HEK293 (cell line): ENCODE measurements around the gene GARIN5A.

ENCODE experiments used
- CTCF ChIA-PET: fragments of 350-600 bp; formaldehyde crosslinking; extraction: SDS; loops from one replicate; lab custom pipeline; 2021; ENCODE audit warnings: antibody characterized with exemption; lab: Yijun Ruan, JAX
- POLR2A ChIA-PET: fragments of 300-600 bp; formaldehyde crosslinking; extraction: SDS; loops from one replicate; lab custom pipeline; 2020; ENCODE audit warnings: antibody characterized with exemption, inconsistent platforms; lab: Yijun Ruan, JAX
- H3K27ac ChIP-seq: fragments of 200-500 bp; sonication (Bioruptor generic); 2 replicates; pipeline ENCODE4 v1.5.1; 2014; ENCODE audit warnings: low read depth, low read length, control low read depth, inconsistent platforms; ENCODE audit errors: extremely low read depth
- H3K36me3 ChIP-seq, 2 experiments: fragments of 200-500 bp in 1 of 2; sonication (Bioruptor generic) in 1 of 2; 1 replicate in 1 of 2; 2 replicates in 1 of 2; pipeline ENCODE4 v1.5.1; 2014 to 2017; ENCODE audit warnings: inconsistent platforms in 2 of 2, low read length in 2 of 2; ENCODE audit not compliant: control insufficient read depth in 2 of 2, insufficient read depth in 1 of 2
- H3K4me1 ChIP-seq: fragments of 200-500 bp; sonication (Bioruptor generic); 2 replicates; pipeline ENCODE4 v1.5.1; 2014; ENCODE audit warnings: mild to moderate bottlenecking, low read length, inconsistent platforms; ENCODE audit not compliant: control insufficient read depth, insufficient read depth
- H3K4me3 ChIP-seq: 2 replicates; pipeline ENCODE4 v1.5.1; 2011; ENCODE audit warnings: low read depth, mild to moderate bottlenecking, control low read depth, low read length, moderate library complexity
- H3K9me3 ChIP-seq: fragments of 200-500 bp; sonication (Bioruptor generic); 2 replicates; pipeline ENCODE4 v1.5.1; 2014; ENCODE audit warnings: low read depth, low read length, inconsistent platforms; ENCODE audit not compliant: control insufficient read depth, insufficient read depth
- EGR2 ChIP-seq: fragments of 450-650 bp; formaldehyde crosslinking; IDR thresholded peaks from 2 replicates; pipeline ENCODE4 v1.5.1; 2016; ENCODE audit warnings: low read depth, missing biosample characterization, missing genetic modification characterization
- IKZF3 ChIP-seq: fragments of 450-650 bp; IDR thresholded peaks from 2 replicates; pipeline ENCODE4 v1.5.0; 2018; ENCODE audit warnings: missing biosample characterization, mild to moderate bottlenecking, missing genetic modification characterization, moderate library complexity
- MEIS1 ChIP-seq: sonication (generic); formaldehyde crosslinking; IDR thresholded peaks from 2 replicates; pipeline ENCODE4 v1.8.1; 2022; ENCODE audit warnings: missing genetic modification reagents, mild to moderate bottlenecking, borderline replicate concordance
- MYNN ChIP-seq: fragments of 450-650 bp; formaldehyde crosslinking; IDR thresholded peaks from 2 replicates; pipeline ENCODE4 v1.5.1; 2016; ENCODE audit warnings: missing biosample characterization, missing genetic modification characterization, borderline replicate concordance
- YY2 ChIP-seq: fragments of 450-650 bp; formaldehyde crosslinking; IDR thresholded peaks from 2 replicates; pipeline ENCODE4 v1.5.1; 2016; ENCODE audit warnings: missing biosample characterization, missing genetic modification characterization
- ZNF10 ChIP-seq: fragments of 450-650 bp; formaldehyde crosslinking; IDR thresholded peaks from 2 replicates; pipeline ENCODE4 v1.5.1; 2017; ENCODE audit warnings: missing biosample characterization, missing genetic modification characterization
- ZNF239 ChIP-seq: fragments of 450-650 bp; formaldehyde crosslinking; IDR thresholded peaks from 2 replicates; pipeline ENCODE4 v1.5.1; 2016; ENCODE audit warnings: missing biosample characterization, missing genetic modification characterization
- ZNF302 ChIP-seq: fragments of 450-650 bp; formaldehyde crosslinking; IDR thresholded peaks from 2 replicates; pipeline ENCODE4 v1.5.1; 2016; ENCODE audit warnings: missing biosample characterization, missing genetic modification characterization, low read depth
- ZNF433 ChIP-seq: fragments of 450-650 bp; formaldehyde crosslinking; IDR thresholded peaks from 2 replicates; pipeline ENCODE4 v1.5.1; 2016; ENCODE audit warnings: missing biosample characterization, missing genetic modification characterization, low read depth
- ZNF514 ChIP-seq: fragments of 450-650 bp; formaldehyde crosslinking; IDR thresholded peaks from 2 replicates; pipeline ENCODE4 v1.5.1; 2016; ENCODE audit warnings: missing biosample characterization, missing genetic modification characterization
- ZNF585B ChIP-seq: fragments of 450-650 bp; formaldehyde crosslinking; IDR thresholded peaks from 2 replicates; pipeline ENCODE4 v1.5.1; 2016; ENCODE audit warnings: missing biosample characterization, missing genetic modification characterization
- ZNF610 ChIP-seq: fragments of 450-650 bp; formaldehyde crosslinking; IDR thresholded peaks from 2 replicates; pipeline ENCODE4 v1.5.1; 2016; ENCODE audit warnings: missing biosample characterization, missing genetic modification characterization, borderline replicate concordance
- ZNF629 ChIP-seq: fragments of 450-650 bp; formaldehyde crosslinking; IDR thresholded peaks from 2 replicates; pipeline ENCODE4 v1.5.1; 2017; ENCODE audit warnings: missing biosample characterization, missing genetic modification characterization
- ZNF768 ChIP-seq: fragments of 450-650 bp; formaldehyde crosslinking; IDR thresholded peaks from 2 replicates; pipeline ENCODE4 v1.5.1; 2018; ENCODE audit warnings: missing biosample characterization, mild to moderate bottlenecking, missing genetic modification characterization
- TF ChIP-seq, protein P1 (sequence below): fragments of 450-650 bp; formaldehyde crosslinking; IDR thresholded peaks from 2 replicates; pipeline ENCODE4 v1.5.1; 2017; ENCODE audit warnings: missing biosample characterization, missing genetic modification characterization
- TF ChIP-seq, protein P2 (sequence below): fragments of 450-650 bp; formaldehyde crosslinking; IDR thresholded peaks from 2 replicates; pipeline ENCODE4 v1.5.1; 2016; ENCODE audit warnings: missing biosample characterization, missing genetic modification characterization, borderline replicate concordance
- TF ChIP-seq, protein P3 (sequence below): fragments of 450-650 bp; formaldehyde crosslinking; IDR thresholded peaks from 2 replicates; pipeline ENCODE4 v1.5.1; 2017; ENCODE audit warnings: missing biosample characterization, mild to moderate bottlenecking, missing genetic modification characterization, moderate library complexity
- TF ChIP-seq, protein P4 (sequence below): fragments of 450-650 bp; formaldehyde crosslinking; optimal IDR thresholded peaks from 2 replicates; pipeline ENCODE3; 2016; ENCODE audit warnings: missing biosample characterization, mild to moderate bottlenecking, missing genetic modification characterization

Gene GARIN5A

DNA sequence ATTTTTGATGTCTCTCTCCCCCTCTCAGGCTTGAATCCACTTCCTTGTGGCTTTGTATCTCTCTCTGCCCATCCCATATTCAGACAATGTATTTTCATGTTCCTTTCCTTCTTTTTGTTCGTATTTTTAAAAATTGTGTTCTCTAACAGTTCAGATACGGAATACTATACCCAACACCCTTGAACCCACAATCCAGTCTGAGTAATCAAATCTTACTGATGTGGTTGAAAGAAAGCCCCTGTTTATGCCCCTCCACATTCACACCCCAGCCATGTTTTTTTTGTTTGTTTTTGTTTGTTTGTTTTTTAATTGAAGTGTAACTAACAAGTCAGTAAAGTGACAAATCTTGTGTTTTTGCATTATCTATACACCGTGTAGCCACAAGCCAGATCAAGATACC is 56.5 kb downstream of the GARIN5A start:
- ChIA-PET CTCF (no interaction called here), POLR2A (interaction anchor here (0.6 kb wide), 1 partner anchor 31 kb away, joined by 3 read pairs; no protein-coding TSS in a partner anchor)
- Histone ChIP-seq H3K4me3 (no peak overlapping the region), H3K27ac (no peak overlapping the region), H3K36me3 (peaks cover 3 to 6% of the 10 kb centered on the region in 2 experiments; a peak in 2 of 3 replicates), H3K4me1 (no peaks in the 10 kb centered on the region), H3K9me3 (no peaks in the 10 kb centered on the region)
- TF ChIP-seq ZNF585B, result no peak
- TF ChIP-seq ZNF514 (tag by site-specific recombination), result no peak
- no peak for TF ChIP-seq EGR2 (tag by site-specific recombination)
- TF ChIP-seq, protein P1, sequence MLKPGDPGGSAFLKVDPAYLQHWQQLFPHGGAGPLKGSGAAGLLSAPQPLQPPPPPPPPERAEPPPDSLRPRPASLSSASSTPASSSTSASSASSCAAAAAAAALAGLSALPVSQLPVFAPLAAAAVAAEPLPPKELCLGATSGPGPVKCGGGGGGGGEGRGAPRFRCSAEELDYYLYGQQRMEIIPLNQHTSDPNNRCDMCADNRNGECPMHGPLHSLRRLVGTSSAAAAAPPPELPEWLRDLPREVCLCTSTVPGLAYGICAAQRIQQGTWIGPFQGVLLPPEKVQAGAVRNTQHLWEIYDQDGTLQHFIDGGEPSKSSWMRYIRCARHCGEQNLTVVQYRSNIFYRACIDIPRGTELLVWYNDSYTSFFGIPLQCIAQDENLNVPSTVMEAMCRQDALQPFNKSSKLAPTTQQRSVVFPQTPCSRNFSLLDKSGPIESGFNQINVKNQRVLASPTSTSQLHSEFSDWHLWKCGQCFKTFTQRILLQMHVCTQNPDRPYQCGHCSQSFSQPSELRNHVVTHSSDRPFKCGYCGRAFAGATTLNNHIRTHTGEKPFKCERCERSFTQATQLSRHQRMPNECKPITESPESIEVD (tag by site-specific recombination), result no peak
- TF ChIP-seq, protein P2, sequence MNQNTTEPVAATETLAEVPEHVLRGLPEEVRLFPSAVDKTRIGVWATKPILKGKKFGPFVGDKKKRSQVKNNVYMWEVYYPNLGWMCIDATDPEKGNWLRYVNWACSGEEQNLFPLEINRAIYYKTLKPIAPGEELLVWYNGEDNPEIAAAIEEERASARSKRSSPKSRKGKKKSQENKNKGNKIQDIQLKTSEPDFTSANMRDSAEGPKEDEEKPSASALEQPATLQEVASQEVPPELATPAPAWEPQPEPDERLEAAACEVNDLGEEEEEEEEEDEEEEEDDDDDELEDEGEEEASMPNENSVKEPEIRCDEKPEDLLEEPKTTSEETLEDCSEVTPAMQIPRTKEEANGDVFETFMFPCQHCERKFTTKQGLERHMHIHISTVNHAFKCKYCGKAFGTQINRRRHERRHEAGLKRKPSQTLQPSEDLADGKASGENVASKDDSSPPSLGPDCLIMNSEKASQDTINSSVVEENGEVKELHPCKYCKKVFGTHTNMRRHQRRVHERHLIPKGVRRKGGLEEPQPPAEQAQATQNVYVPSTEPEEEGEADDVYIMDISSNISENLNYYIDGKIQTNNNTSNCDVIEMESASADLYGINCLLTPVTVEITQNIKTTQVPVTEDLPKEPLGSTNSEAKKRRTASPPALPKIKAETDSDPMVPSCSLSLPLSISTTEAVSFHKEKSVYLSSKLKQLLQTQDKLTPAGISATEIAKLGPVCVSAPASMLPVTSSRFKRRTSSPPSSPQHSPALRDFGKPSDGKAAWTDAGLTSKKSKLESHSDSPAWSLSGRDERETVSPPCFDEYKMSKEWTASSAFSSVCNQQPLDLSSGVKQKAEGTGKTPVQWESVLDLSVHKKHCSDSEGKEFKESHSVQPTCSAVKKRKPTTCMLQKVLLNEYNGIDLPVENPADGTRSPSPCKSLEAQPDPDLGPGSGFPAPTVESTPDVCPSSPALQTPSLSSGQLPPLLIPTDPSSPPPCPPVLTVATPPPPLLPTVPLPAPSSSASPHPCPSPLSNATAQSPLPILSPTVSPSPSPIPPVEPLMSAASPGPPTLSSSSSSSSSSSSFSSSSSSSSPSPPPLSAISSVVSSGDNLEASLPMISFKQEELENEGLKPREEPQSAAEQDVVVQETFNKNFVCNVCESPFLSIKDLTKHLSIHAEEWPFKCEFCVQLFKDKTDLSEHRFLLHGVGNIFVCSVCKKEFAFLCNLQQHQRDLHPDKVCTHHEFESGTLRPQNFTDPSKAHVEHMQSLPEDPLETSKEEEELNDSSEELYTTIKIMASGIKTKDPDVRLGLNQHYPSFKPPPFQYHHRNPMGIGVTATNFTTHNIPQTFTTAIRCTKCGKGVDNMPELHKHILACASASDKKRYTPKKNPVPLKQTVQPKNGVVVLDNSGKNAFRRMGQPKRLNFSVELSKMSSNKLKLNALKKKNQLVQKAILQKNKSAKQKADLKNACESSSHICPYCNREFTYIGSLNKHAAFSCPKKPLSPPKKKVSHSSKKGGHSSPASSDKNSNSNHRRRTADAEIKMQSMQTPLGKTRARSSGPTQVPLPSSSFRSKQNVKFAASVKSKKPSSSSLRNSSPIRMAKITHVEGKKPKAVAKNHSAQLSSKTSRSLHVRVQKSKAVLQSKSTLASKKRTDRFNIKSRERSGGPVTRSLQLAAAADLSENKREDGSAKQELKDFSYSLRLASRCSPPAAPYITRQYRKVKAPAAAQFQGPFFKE (tag by site-specific recombination), result no peak
- TF ChIP-seq ZNF239 (tag by site-specific recombination), result no peak
- TF ChIP-seq ZNF433 (tag by site-specific recombination), result no peak
- no peak for TF ChIP-seq ZNF768
- no peak for TF ChIP-seq MEIS1 (CRISPR knock-in tag)
- TF ChIP-seq MYNN (tag by site-specific recombination), result no peak
- TF ChIP-seq IKZF3 (tag by site-specific recombination), result no peak
- TF ChIP-seq YY2 (tag by site-specific recombination), result no peak
- no peak for TF ChIP-seq ZNF302
- TF ChIP-seq ZNF610 (tag by site-specific recombination), result no peak
- TF ChIP-seq, protein P3, sequence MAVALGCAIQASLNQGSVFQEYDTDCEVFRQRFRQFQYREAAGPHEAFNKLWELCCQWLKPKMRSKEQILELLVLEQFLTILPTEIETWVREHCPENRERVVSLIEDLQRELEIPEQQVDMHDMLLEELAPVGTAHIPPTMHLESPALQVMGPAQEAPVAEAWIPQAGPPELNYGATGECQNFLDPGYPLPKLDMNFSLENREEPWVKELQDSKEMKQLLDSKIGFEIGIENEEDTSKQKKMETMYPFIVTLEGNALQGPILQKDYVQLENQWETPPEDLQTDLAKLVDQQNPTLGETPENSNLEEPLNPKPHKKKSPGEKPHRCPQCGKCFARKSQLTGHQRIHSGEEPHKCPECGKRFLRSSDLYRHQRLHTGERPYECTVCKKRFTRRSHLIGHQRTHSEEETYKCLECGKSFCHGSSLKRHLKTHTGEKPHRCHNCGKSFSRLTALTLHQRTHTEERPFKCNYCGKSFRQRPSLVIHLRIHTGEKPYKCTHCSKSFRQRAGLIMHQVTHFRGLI (tag by site-specific recombination), result no peak
- no peak for TF ChIP-seq ZNF10 (tag by site-specific recombination)
- no peak for TF ChIP-seq ZNF629 (tag by site-specific recombination)
- TF ChIP-seq, protein P4, sequence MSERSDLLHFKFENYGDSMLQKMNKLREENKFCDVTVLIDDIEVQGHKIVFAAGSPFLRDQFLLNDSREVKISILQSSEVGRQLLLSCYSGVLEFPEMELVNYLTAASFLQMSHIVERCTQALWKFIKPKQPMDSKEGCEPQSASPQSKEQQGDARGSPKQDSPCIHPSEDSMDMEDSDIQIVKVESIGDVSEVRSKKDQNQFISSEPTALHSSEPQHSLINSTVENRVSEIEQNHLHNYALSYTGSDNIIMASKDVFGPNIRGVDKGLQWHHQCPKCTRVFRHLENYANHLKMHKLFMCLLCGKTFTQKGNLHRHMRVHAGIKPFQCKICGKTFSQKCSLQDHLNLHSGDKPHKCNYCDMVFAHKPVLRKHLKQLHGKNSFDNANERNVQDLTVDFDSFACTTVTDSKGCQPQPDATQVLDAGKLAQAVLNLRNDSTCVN (tag by site-specific recombination), result no peak
